ENCODE results near the gene NDUFAF8. TPM values are rescaled to one million over a fixed set of nuclear protein-coding genes. Genes with fewer than 3 reads are reported as not detected.

The NDUFAF8 gene
- total and polyA plus RNA-seq, 2 donors (not counting 1 experiment from before 2014, with no cell fraction given): 41.7 to 42.6 TPM

DNA sequence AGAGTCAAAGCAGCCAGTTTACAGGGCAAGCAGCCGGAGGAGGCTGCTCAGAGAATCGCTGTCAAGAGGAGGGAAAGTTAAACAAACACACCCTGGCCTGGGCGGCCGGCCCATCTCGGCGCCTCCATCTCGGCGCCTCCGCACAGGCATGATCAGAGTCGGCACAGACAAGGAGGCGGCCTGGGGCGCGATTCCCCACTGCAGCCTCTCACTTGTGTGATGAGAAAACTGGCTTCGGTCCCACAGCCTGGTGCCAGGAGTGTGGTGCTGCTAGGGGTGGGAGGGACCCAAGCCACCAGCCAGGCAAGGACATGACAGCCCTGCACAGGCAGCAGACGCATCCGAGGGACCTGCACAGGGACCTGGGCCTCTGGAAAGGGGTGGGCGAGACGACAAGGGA is 38.3 kb downstream of the NDUFAF8 start:
- Histone ChIP-seq H3K79me2 (ENCODE audit: control insufficient read depth, insufficient read depth, low read length) (peaks cover 70% of the 10 kb centered on the region), H4K20me1 (ENCODE audit: control insufficient read depth, insufficient read depth, low read length, poor library complexity, severe bottlenecking) (peaks cover 48% of the 10 kb centered on the region), H3K36me3 (replicated peaks in 1 of 2; ENCODE audit: control extremely low read depth in 1 of 2, control insufficient read depth in 1 of 2, extremely low read depth in 1 of 2, insufficient read depth in 2 of 2, low read length in 1 of 2) (peaks cover 0 to 76% of the 10 kb centered on the region in 2 experiments), H2AFZ (ENCODE audit: insufficient read depth, low read depth, low read length, poor library complexity, severe bottlenecking) (no peak overlapping the region), H3K4me1 (ENCODE audit: control insufficient read depth in 2 of 2, insufficient read depth in 2 of 2, low read length in 2 of 2) (no peaks in the 10 kb centered on the region), H3K9ac (ENCODE audit: low read length) (no peak overlapping the region), H3K4me2 (replicated peaks; ENCODE audit: low read depth, low read length, poor library complexity, severe bottlenecking) (no peak overlapping the region), H3K4me3 (ENCODE audit: control extremely low read depth in 1 of 5, extremely low read depth in 1 of 5, insufficient read depth in 1 of 5, low read depth in 2 of 5, low read length in 4 of 5) (no peak overlapping the region), H3K27me3 (replicated peaks in 1 of 4; ENCODE audit: control extremely low read depth in 1 of 4, control insufficient read depth in 3 of 4, insufficient read depth in 4 of 4, low read length in 3 of 4) (no peaks in the 10 kb centered on the region), H3K27ac (ENCODE audit: low read length in 2 of 2) (no peak overlapping the region), H3K9me3 (ENCODE audit: control extremely low read depth in 1 of 3, control insufficient read depth in 2 of 3, insufficient read depth in 1 of 3, low read length in 2 of 3) (no peaks in the 10 kb centered on the region)
- Mint-ChIP-seq H3K27ac (no peak overlapping the region), H3K4me1 (no peaks in the 10 kb centered on the region), H3K27me3 (no peaks in the 10 kb centered on the region), H3K4me3 (no peak overlapping the region), H3K9me3 (ENCODE audit: insufficient read depth) (no peaks in the 10 kb centered on the region)
- DNase-seq: no peak
- ATAC-seq (ENCODE audit: low read depth): no peak
- intact Hi-C loops (cut with micrococcal nuclease): no loop called here
- ChIA-PET CTCF (no interaction called here), POLR2A (interaction anchor here (0.6 kb wide), 1 partner anchor 18 kb away, joined by 3 read pairs; the partner anchor contains the start of gene SLC38A10)
- 98% methylated on average over 18 of the region's 18 CpGs for WGBS (ENCODE audit: insufficient coverage)
- TF ChIP-seq EZH2 (IDR thresholded peaks at IDR 0.05; ENCODE audit: borderline replicate concordance, insufficient read depth, low read depth, low read length, poor library complexity, severe bottlenecking) (no peak), CTCF (IDR thresholded peaks at IDR 0.05) (no peak)

DNA sequence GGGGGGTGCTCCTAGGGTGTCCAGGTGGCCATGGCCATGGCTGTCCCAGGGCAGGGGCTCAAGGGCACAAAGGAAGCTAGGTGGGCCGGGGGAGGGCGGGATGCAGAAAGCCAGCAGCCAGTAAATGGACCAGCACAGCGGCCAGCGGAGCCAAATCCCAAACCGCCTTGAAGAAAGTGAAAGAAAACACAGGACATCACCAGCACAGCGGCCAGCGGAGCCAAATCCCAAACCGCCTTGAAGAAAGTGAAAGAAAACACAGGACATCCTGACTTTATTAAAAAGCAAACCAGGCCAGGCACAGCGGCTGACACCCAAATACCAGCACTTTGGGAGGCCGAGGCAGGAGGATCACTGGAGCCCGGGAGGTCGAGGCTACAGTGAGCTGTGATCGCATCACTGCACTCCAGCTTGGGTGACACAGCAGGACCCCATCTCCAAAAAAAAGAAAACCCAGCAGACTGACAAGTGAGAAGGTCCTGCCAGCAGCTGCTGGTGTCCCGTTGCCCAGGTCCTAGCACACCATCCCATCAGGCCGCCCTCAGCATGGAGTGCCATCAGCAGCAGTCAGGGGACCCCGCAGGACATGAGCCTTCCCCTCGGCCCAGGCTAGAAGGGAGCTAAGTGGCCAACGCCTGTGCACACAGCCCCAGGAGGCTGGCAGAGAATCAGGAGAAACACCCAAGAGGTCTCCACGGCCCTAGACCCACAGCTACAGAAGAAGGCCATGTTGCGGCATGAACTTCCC is 39.0 kb downstream of the NDUFAF8 start:
- Mint-ChIP-seq H3K4me3 (no peak overlapping the region), H3K9me3 (ENCODE audit: insufficient read depth) (no peaks in the 10 kb centered on the region), H3K27ac (no peak overlapping the region), H3K4me1 (no peaks in the 10 kb centered on the region), H3K27me3 (no peaks in the 10 kb centered on the region)
- H3K4me3 ChIP-seq (ENCODE audit: control extremely low read depth in 1 of 5, extremely low read depth in 1 of 5, insufficient read depth in 1 of 5, low read depth in 2 of 5, low read length in 4 of 5): no peak overlapping the region
- intact Hi-C loops (cut with micrococcal nuclease): no loop called here
- H3K36me3 ChIP-seq (replicated peaks in 1 of 2; ENCODE audit: control extremely low read depth in 1 of 2, control insufficient read depth in 1 of 2, extremely low read depth in 1 of 2, insufficient read depth in 2 of 2, low read length in 1 of 2): peaks cover 0 to 76% of the 10 kb centered on the region in 2 experiments
- no peak overlapping the region for H3K4me2 ChIP-seq (replicated peaks; ENCODE audit: low read depth, low read length, poor library complexity, severe bottlenecking)
- DNase-seq (no peak), ATAC-seq (ENCODE audit: low read depth) (no peak)
- peaks cover 55% of the 10 kb centered on the region for H4K20me1 ChIP-seq (ENCODE audit: control insufficient read depth, insufficient read depth, low read length, poor library complexity, severe bottlenecking)
- WGBS (ENCODE audit: insufficient coverage): 99% methylated on average over 20 of the region's 20 CpGs
- H3K9me3 ChIP-seq (ENCODE audit: control extremely low read depth in 1 of 3, control insufficient read depth in 2 of 3, insufficient read depth in 1 of 3, low read length in 2 of 3): no peaks in the 10 kb centered on the region
- H3K27me3 ChIP-seq (replicated peaks in 1 of 4; ENCODE audit: control extremely low read depth in 1 of 4, control insufficient read depth in 3 of 4, insufficient read depth in 4 of 4, low read length in 3 of 4): no peaks in the 10 kb centered on the region
- no peak overlapping the region for H3K27ac ChIP-seq (ENCODE audit: low read length in 2 of 2)
- ChIA-PET CTCF (no interaction called here), POLR2A (no interaction called here)
- H3K9ac ChIP-seq (ENCODE audit: low read length): no peak overlapping the region
- peaks cover 77% of the 10 kb centered on the region for H3K79me2 ChIP-seq (ENCODE audit: control insufficient read depth, insufficient read depth, low read length)
- no peaks in the 10 kb centered on the region for H3K4me1 ChIP-seq (ENCODE audit: control insufficient read depth in 2 of 2, insufficient read depth in 2 of 2, low read length in 2 of 2)
- no peak overlapping the region for H2AFZ ChIP-seq (ENCODE audit: insufficient read depth, low read depth, low read length, poor library complexity, severe bottlenecking)
- TF ChIP-seq EZH2 (IDR thresholded peaks at IDR 0.05; ENCODE audit: borderline replicate concordance, insufficient read depth, low read depth, low read length, poor library complexity, severe bottlenecking) (no peak), CTCF (IDR thresholded peaks at IDR 0.05) (no peak)

Data from B cell (primary cell).